ENCODE measurements around the gene RRP1B. TPM values are rescaled to one million over a fixed set of nuclear protein-coding genes. Genes with fewer than 3 reads are reported as not detected.
"Not testable (repeated sequence)": the region's sequence is repeated elsewhere in the genome, so short reads cannot be mapped to it uniquely, and the experiment has no call there.

RRP1B gene
- total RNA-seq, 1 donor from 2014 or later = 66.2 TPM

GRCh38 chr21:43662286-43662685, 2.9 kb downstream of the RRP1B start:
- peak overlapping the region; percentile 96 for H3K4me3 Mint-ChIP-seq (ENCODE audit: low read depth)

DNA sequence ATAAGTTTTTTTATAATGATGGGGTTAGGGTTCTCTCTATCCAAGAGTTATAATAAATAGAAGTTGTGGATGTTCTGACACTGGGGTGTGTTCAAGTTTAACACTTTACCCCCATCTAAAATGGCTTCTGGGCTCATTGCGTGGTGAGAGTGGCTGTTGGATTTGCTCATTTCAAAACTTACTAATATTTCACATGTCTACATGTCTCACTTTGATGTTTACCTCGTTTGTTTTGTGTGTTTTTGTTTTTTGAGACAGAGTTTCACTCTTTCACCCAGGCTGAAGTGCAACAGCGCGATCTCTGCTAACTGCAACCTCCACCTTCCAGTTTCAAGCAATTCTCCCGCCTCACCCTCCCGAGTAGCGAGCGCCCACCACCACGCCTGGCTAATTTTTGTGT, 3.7 kb downstream of the RRP1B start:
- Mint-ChIP-seq H3K27ac (peak overlapping the region; percentile 57), H3K27me3 (ENCODE audit: low read depth) (no peaks in the 10 kb centered on the region), H3K4me3 (ENCODE audit: low read depth) (no peak overlapping the region), H3K36me3 (ENCODE audit: low read depth) (peaks cover 75% of the 10 kb centered on the region), H3K9me3 (peaks cover 6% of the 10 kb centered on the region), H3K4me1 (ENCODE audit: low read depth) (peaks cover 49% of the 10 kb centered on the region)
- intact Hi-C loops (cut with micrococcal nuclease) = loop anchor here (5.0 kb wide), 2 partner anchors 54 to 119 kb away; partner anchors contain the start of gene PDXK
- DNase-seq (ENCODE audit: low spot score) = no peak

More at GRCh38 chr21:43662286-43662685, 2.9 kb downstream of the RRP1B start:
- intact Hi-C loops (cut with micrococcal nuclease) = loop anchor here (5.0 kb wide), 2 partner anchors 55 to 120 kb away; partner anchors contain the start of gene PDXK
- Mint-ChIP-seq H3K4me1 (ENCODE audit: low read depth) (peaks cover 48% of the 10 kb centered on the region), H3K27me3 (ENCODE audit: low read depth) (no peaks in the 10 kb centered on the region), H3K27ac (no peak overlapping the region), H3K9me3 (peaks cover 6% of the 10 kb centered on the region), H3K36me3 (ENCODE audit: low read depth) (peaks cover 68% of the 10 kb centered on the region)
- DNase-seq (ENCODE audit: low spot score) = no peak

DNA sequence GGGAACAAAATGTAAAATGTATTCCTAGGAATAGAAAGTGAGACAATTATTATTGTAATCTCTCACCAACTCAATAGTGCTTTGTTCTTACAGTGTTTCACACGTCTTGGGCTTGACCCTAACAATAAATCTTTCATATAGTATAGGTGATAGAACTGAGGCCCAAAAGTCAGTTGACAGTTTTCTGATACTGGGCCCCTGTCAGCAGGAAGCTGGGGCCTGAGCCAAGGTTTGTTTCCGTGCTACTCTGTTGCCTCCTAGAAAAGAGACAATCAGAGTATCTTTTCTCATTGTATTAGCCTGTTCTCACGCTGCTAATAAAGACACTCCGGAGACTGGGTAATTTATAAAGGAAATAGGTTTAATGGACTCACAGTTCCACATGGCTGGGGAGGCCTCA, 5.0 kb downstream of the RRP1B start:
- Mint-ChIP-seq H3K4me1 (ENCODE audit: low read depth) (peaks cover 48% of the 10 kb centered on the region), H3K4me3 (ENCODE audit: low read depth) (no peak overlapping the region), H3K27ac (no peak overlapping the region), H3K36me3 (ENCODE audit: low read depth) (peaks cover 80% of the 10 kb centered on the region), H3K27me3 (ENCODE audit: low read depth) (no peaks in the 10 kb centered on the region), H3K9me3 (peaks cover 6% of the 10 kb centered on the region)
- intact Hi-C loops (cut with micrococcal nuclease) = loop anchor here (5.0 kb wide), 2 partner anchors 53 to 118 kb away; partner anchors contain the start of gene PDXK
- no peak for DNase-seq (ENCODE audit: low spot score)

GRCh38 chr21:43665879-43666278, 6.5 kb downstream of the RRP1B start:
- intact Hi-C loops (cut with micrococcal nuclease) = no loop called here
- Mint-ChIP-seq H3K27me3 (ENCODE audit: low read depth) (no peaks in the 10 kb centered on the region), H3K4me1 (ENCODE audit: low read depth) (peaks cover 41% of the 10 kb centered on the region), H3K9me3 (peaks cover 6% of the 10 kb centered on the region), H3K36me3 (ENCODE audit: low read depth) (peaks cover 83% of the 10 kb centered on the region), H3K4me3 (ENCODE audit: low read depth) (no peak overlapping the region), H3K27ac (no peak overlapping the region)
- no peak for DNase-seq (ENCODE audit: low spot score)

- Mint-ChIP-seq H3K27me3 (ENCODE audit: low read depth) (no peaks in the 10 kb centered on the region), H3K27ac (peak overlapping the region; percentile 55), H3K4me3 (ENCODE audit: low read depth) (no peak overlapping the region), H3K4me1 (ENCODE audit: low read depth) (peaks cover 29% of the 10 kb centered on the region), H3K36me3 (ENCODE audit: low read depth) (peaks cover 78% of the 10 kb centered on the region), H3K9me3 (peaks cover 6% of the 10 kb centered on the region)
- intact Hi-C loops (cut with micrococcal nuclease) = no loop called here
- DNase-seq (ENCODE audit: low spot score) = no peak
Measured at GRCh38 chr21:43667191-43667904, 8.0 kb downstream of the RRP1B start.

GRCh38 chr21:43669828-43670605, 10.7 kb downstream of the RRP1B start:
- DNase-seq (ENCODE audit: low spot score) = no peak
- peaks cover 6% of the 10 kb centered on the region for H3K9me3 Mint-ChIP-seq
- intact Hi-C loops (cut with micrococcal nuclease) = no loop called here
- no peak overlapping the region for H3K4me3 Mint-ChIP-seq (ENCODE audit: low read depth)
- H3K36me3 Mint-ChIP-seq (ENCODE audit: low read depth) = peaks cover 73% of the 10 kb centered on the region
- H3K4me1 Mint-ChIP-seq (ENCODE audit: low read depth) = peaks cover 11% of the 10 kb centered on the region
- peak overlapping the region; percentile 50 for H3K27ac Mint-ChIP-seq
- no peaks in the 10 kb centered on the region for H3K27me3 Mint-ChIP-seq (ENCODE audit: low read depth)

DNA sequence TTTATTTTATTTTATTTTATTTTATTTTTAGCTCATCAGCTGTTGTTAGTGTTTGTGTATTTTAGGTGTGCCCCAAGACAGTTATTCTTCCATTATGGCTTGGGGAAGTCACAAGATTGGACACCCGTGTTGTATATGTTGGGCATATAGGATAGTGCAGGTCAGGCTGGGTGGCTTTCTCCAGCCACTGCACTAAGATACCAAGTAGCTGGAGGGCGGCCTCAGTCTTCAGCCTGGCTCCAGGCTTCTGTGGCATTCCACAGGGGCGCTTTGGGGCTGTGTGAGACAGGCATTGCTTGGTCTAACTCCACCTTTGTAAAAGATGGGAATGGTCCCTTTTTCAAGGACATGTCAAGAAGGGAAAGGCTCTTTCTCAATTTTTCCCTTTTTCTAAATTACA, 16.5 kb downstream of the RRP1B start:
- Mint-ChIP-seq H3K36me3 (ENCODE audit: low read depth) (peaks cover 70% of the 10 kb centered on the region), H3K4me1 (ENCODE audit: low read depth) (no peaks in the 10 kb centered on the region), H3K27ac (no peak overlapping the region)

DNA sequence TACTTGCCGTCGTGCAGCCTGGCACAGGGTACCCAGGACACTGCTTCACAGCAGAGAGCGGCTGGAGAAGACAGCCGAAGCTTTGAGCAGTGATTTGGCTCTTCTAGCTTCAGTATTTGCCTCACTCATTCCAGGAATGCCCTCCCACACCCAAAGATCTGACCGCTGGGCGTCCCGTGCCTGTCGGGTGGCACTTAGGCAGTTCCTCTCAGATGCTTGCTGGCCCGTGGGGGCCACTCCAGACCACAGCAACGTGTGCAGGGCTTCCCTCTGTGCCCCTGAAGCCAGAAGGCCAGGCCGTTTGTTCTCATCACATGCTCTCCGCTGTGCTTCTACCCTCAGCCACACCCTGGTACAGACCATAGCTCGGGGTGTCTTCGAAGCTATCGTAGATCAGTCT, 17.0 kb downstream of the RRP1B start:
- intact Hi-C loops (cut with micrococcal nuclease) = no loop called here
- Mint-ChIP-seq H3K4me3 (ENCODE audit: low read depth) (no peak overlapping the region), H3K4me1 (ENCODE audit: low read depth) (no peaks in the 10 kb centered on the region), H3K9me3 (no peaks in the 10 kb centered on the region), H3K36me3 (ENCODE audit: low read depth) (peaks cover 70% of the 10 kb centered on the region), H3K27ac (no peak overlapping the region), H3K27me3 (ENCODE audit: low read depth) (no peaks in the 10 kb centered on the region)
- no peak for DNase-seq (ENCODE audit: low spot score)

More for the DNA sequence above, 16.5 kb downstream of the RRP1B start:
- no peak for DNase-seq (ENCODE audit: low spot score)
- intact Hi-C loops (cut with micrococcal nuclease) = no loop called here
- H3K27me3 Mint-ChIP-seq (ENCODE audit: low read depth) = no peaks in the 10 kb centered on the region
- H3K4me3 Mint-ChIP-seq (ENCODE audit: low read depth) = no peak overlapping the region
- no peaks in the 10 kb centered on the region for H3K9me3 Mint-ChIP-seq

- Mint-ChIP-seq H3K27ac (no peak overlapping the region), H3K4me3 (ENCODE audit: low read depth) (no peak overlapping the region), H3K9me3 (no peaks in the 10 kb centered on the region), H3K27me3 (ENCODE audit: low read depth) (no peaks in the 10 kb centered on the region), H3K36me3 (ENCODE audit: low read depth) (peaks cover 69% of the 10 kb centered on the region), H3K4me1 (ENCODE audit: low read depth) (peaks cover 7% of the 10 kb centered on the region)
- intact Hi-C loops (cut with micrococcal nuclease) = no loop called here
- no peak for DNase-seq (ENCODE audit: low spot score)
Measured at GRCh38 chr21:43679951-43680350, 20.6 kb downstream of the RRP1B start.

GRCh38 chr21:43680421-43680820, 21.1 kb downstream of the RRP1B start:
- peaks cover 69% of the 10 kb centered on the region for H3K36me3 Mint-ChIP-seq (ENCODE audit: low read depth)
- H3K9me3 Mint-ChIP-seq; H3K4me1 Mint-ChIP-seq (ENCODE audit: low read depth); H3K27me3 Mint-ChIP-seq (ENCODE audit: low read depth); DNase-seq (ENCODE audit: low spot score); H3K4me3 Mint-ChIP-seq (ENCODE audit: low read depth); H3K27ac Mint-ChIP-seq; intact Hi-C loops (cut with micrococcal nuclease): not testable (repeated sequence)

GRCh38 chr21:43681650-43682049, 22.3 kb downstream of the RRP1B start:
- peaks cover 72% of the 10 kb centered on the region for H3K36me3 Mint-ChIP-seq (ENCODE audit: low read depth)
- H3K9me3 Mint-ChIP-seq = no peaks in the 10 kb centered on the region
- intact Hi-C loops (cut with micrococcal nuclease) = no loop called here
- H3K4me1 Mint-ChIP-seq (ENCODE audit: low read depth) = peaks cover 7% of the 10 kb centered on the region
- H3K27ac Mint-ChIP-seq = no peak overlapping the region
- no peaks in the 10 kb centered on the region for H3K27me3 Mint-ChIP-seq (ENCODE audit: low read depth)
- no peak for DNase-seq (ENCODE audit: low spot score)
- no peak overlapping the region for H3K4me3 Mint-ChIP-seq (ENCODE audit: low read depth)

GRCh38 chr21:43684424-43684823, 25.1 kb downstream of the RRP1B start:
- peaks cover 64% of the 10 kb centered on the region for H3K36me3 Mint-ChIP-seq (ENCODE audit: low read depth)
- H3K27ac Mint-ChIP-seq = peak overlapping the region; percentile 35
- no peak for DNase-seq (ENCODE audit: low spot score)
- peaks cover 7% of the 10 kb centered on the region for H3K4me1 Mint-ChIP-seq (ENCODE audit: low read depth)
- intact Hi-C loops (cut with micrococcal nuclease) = no loop called here
- H3K4me3 Mint-ChIP-seq (ENCODE audit: low read depth) = no peak overlapping the region
- no peaks in the 10 kb centered on the region for H3K9me3 Mint-ChIP-seq
- no peaks in the 10 kb centered on the region for H3K27me3 Mint-ChIP-seq (ENCODE audit: low read depth)

All from activated T-helper 2 cell treated with anti-CD3 and anti-CD28 coated beads, Interferon-gamma antibody, Interleukin-2, Interleukin-4, amounts not matched to agents 10 μg/mL and 5 μg/mL and 100 μg/mL, durations not matched to agents 14 hours and 24 hours and 36 hours (primary cell).